Measurements from ENCODE around the gene KCNG4. TPM values are rescaled to one million over a fixed set of nuclear protein-coding genes. Genes with fewer than 3 reads are reported as not detected.

KCNG4 gene
- total RNA-seq, 6 experiments from 2014 or later, result not detected

DNA sequence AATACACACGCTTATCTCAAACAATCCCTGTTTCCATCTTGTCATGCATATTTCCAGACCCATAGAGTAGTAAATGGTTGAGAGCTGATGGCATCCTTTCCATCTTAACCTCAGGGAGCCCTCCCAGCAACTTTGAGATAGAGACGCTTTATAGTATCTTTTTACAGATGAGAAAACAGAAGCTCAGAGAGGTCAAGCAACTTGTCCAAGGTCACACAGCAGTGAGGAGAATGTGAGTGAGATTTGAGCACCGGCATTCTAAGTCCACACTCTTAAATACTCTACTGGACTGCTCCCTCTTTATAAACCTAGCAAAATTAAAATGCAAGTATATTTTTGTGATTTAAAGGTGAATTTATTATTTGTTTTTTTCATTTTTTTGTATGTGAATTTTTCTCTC, 19.9 kb upstream of the KCNG4 start:
- H3K27ac Mint-ChIP-seq, result no peak overlapping the region
- H3K9me3 Mint-ChIP-seq, result no peaks in the 10 kb centered on the region; the same call in none of the 2 replicates
- no peaks in the 10 kb centered on the region for H3K4me1 Mint-ChIP-seq (ENCODE audit: low read depth)
- peaks cover 14% of the 10 kb centered on the region for H3K27me3 Mint-ChIP-seq (ENCODE audit: insufficient read depth)
- TF ChIP-seq CTCF (IDR thresholded peaks at IDR 0.05), result no peak
- no peak for DNase-seq
- no peaks in the 10 kb centered on the region for H3K36me3 Mint-ChIP-seq (ENCODE audit: low read depth)
- H3K4me3 Mint-ChIP-seq, result no peak overlapping the region

- H3K4me1 Mint-ChIP-seq (ENCODE audit: low read depth), result no peaks in the 10 kb centered on the region
- peaks cover 16% of the 10 kb centered on the region for H3K27me3 Mint-ChIP-seq (ENCODE audit: insufficient read depth)
- no peak for TF ChIP-seq CTCF (IDR thresholded peaks at IDR 0.05)
- no peak for DNase-seq
- no peaks in the 10 kb centered on the region for H3K36me3 Mint-ChIP-seq (ENCODE audit: low read depth)
- no peak overlapping the region for H3K27ac Mint-ChIP-seq
- no peak overlapping the region for H3K4me3 Mint-ChIP-seq
- no peaks in the 10 kb centered on the region; the same call in none of the 2 replicates for H3K9me3 Mint-ChIP-seq
Observed at GRCh38 chr16:84258266-84258665, 18.5 kb upstream of the KCNG4 start.

GRCh38 chr16:84255050-84255810, 15.4 kb upstream of the KCNG4 start:
- H3K27ac Mint-ChIP-seq, result no peak overlapping the region
- H3K4me1 Mint-ChIP-seq (ENCODE audit: low read depth), result no peaks in the 10 kb centered on the region
- no peak for DNase-seq
- TF ChIP-seq CTCF (IDR thresholded peaks at IDR 0.05), result no peak
- no peaks in the 10 kb centered on the region; the same call in none of the 2 replicates for H3K9me3 Mint-ChIP-seq
- no peak overlapping the region for H3K4me3 Mint-ChIP-seq
- peaks cover 14% of the 10 kb centered on the region for H3K27me3 Mint-ChIP-seq (ENCODE audit: insufficient read depth)
- no peaks in the 10 kb centered on the region for H3K36me3 Mint-ChIP-seq (ENCODE audit: low read depth)

GRCh38 chr16:84254062-84254461, 14.2 kb upstream of the KCNG4 start:
- H3K27me3 Mint-ChIP-seq (ENCODE audit: insufficient read depth), result peaks cover 17% of the 10 kb centered on the region

DNA sequence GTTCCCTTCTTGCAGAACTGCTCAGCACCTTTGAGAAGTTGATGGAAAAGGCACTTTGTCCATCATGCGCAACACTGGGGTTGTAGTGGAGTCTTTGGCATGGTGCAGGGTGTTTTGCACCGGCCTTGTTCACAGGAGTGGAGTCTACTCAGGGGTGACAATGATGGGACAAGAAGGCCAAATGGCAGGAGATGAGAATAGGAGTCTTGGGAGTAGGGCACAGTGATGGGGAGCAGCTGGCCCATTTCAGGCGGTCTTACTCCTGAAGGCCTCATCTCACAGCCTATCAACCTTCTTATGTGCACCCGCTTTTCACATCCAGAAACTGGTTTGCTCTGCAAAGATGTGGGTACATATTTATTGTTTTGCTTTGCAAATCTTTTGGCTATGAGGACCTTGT, 13.4 kb upstream of the KCNG4 start:
- H3K4me1 Mint-ChIP-seq (ENCODE audit: low read depth), result peaks cover 1% of the 10 kb centered on the region
- no peak for TF ChIP-seq CTCF (IDR thresholded peaks at IDR 0.05)

More at GRCh38 chr16:84254062-84254461, 14.2 kb upstream of the KCNG4 start:
- no peak for TF ChIP-seq CTCF (IDR thresholded peaks at IDR 0.05)
- H3K36me3 Mint-ChIP-seq (ENCODE audit: low read depth), result no peaks in the 10 kb centered on the region
- no peak overlapping the region for H3K4me3 Mint-ChIP-seq
- DNase-seq, result no peak
- H3K9me3 Mint-ChIP-seq, result no peaks in the 10 kb centered on the region; the same call in none of the 2 replicates
- no peak overlapping the region for H3K27ac Mint-ChIP-seq
- no peaks in the 10 kb centered on the region for H3K4me1 Mint-ChIP-seq (ENCODE audit: low read depth)

More for the DNA sequence above, 13.4 kb upstream of the KCNG4 start:
- Mint-ChIP-seq H3K27ac (no peak overlapping the region), H3K36me3 (ENCODE audit: low read depth) (no peaks in the 10 kb centered on the region), H3K27me3 (ENCODE audit: insufficient read depth) (peaks cover 17% of the 10 kb centered on the region), H3K4me3 (no peak overlapping the region), H3K9me3 (no peaks in the 10 kb centered on the region; the same call in none of the 2 replicates)
- no peak for DNase-seq

Measured in HFFc6 (cell line).